Kidney (tissue), 14 donors: ENCODE measurements around the gene SRD5A1. TPM values are rescaled to one million over a fixed set of nuclear protein-coding genes. Genes with fewer than 3 reads are reported as not detected.

Source experiments
- DNase-seq, 5 donors: peaks; one replicate each; pipeline ENCODE4 v3.0.0-alpha.2; 2013 to 2020
- FAIRE-seq: peaks from 2 replicates; lab custom pipeline; 2012; peaks lifted over from hg19 to GRCh38; lab: Jason Lieb, UNC
- H3K27ac ChIP-seq, 2 donors: one replicate each; pipeline ENCODE4 v1.7.0; 2013; ENCODE audit warnings: low read depth in 2 of 2, low read length in 2 of 2, inconsistent platforms in 1 of 2
- H3K27me3 ChIP-seq: one replicate; pipeline ENCODE4 v1.7.1; 2013; ENCODE audit warnings: low read length, inconsistent platforms; ENCODE audit not compliant: control insufficient read depth, insufficient read depth
- H3K36me3 ChIP-seq, 3 donors: one replicate each; pipeline versions ENCODE4 v1.7.0 to v1.7.1; 2013; ENCODE audit warnings: low read length in 3 of 3, control low read depth in 1 of 3, inconsistent platforms in 1 of 3; ENCODE audit not compliant: insufficient read depth in 3 of 3, control insufficient read depth in 2 of 3
- H3K4me1 ChIP-seq, 3 donors: one replicate each; pipeline versions ENCODE4 v1.7.0 to v1.7.1; 2013; ENCODE audit warnings: low read length in 3 of 3, inconsistent platforms in 1 of 3, low read depth in 1 of 3; ENCODE audit not compliant: control insufficient read depth in 2 of 3, insufficient read depth in 2 of 3
- H3K4me3 ChIP-seq, 3 donors: one replicate each; pipeline versions ENCODE4 v1.7.0 to v1.8.1; 2013; ENCODE audit warnings: low read length in 3 of 3, control low read depth in 1 of 3, inconsistent platforms in 1 of 3
- H3K9ac ChIP-seq, 3 donors: one replicate each; pipeline versions ENCODE4 v1.7.0 to v1.7.1; 2013; ENCODE audit warnings: low read length in 3 of 3, control low read depth in 1 of 3, inconsistent platforms in 1 of 3
- H3K9me3 ChIP-seq, 3 donors: one replicate each; pipeline versions ENCODE4 v1.7.0 to v1.7.1; 2013; ENCODE audit warnings: low read length in 3 of 3, control low read depth in 1 of 3, inconsistent platforms in 1 of 3; ENCODE audit not compliant: control insufficient read depth in 2 of 3, insufficient read depth in 1 of 3
- CTCF ChIP-seq: IDR thresholded peaks from 3 replicates; pipeline ENCODE4 v1.5.1; 2012; ENCODE audit warnings: mild to moderate bottlenecking, moderate library complexity, borderline replicate concordance; ENCODE audit not compliant: insufficient read depth; ENCODE audit errors: extremely low read depth
- intact Hi-C: fragments of 100-400 bp; cut with DNase I; formaldehyde crosslinking; loops from one replicate; pipeline ENCODE4 v1.11.1; 2022
- polyA plus RNA-seq: library from polyadenylated mRNA; stranded (reverse); fragments of 350-450 nt; fragmentation: Illumina TruSeq; extraction: RNeasy Lipid Tissue Mini Kit (QIAGEN cat#74804); gene quantifications from one replicate; pipeline ENCODE4 v1.2.3, GENCODE V29; 2014; ENCODE audit warnings: low read depth, low replicate concordance; ENCODE audit not compliant: insufficient read depth
- total RNA-seq: library from RNA; stranded (reverse); fragmentation: NEBNext Ultra II Directional; extraction: Animal tissue kit (Norgen Biotek cat#: 25700); gene quantifications from one replicate; pipeline ENCODE4 v1.2.1, GENCODE V29; 2021
- donor health status: control.
- donor health status: control.
- donor health status: control.
- donor health status: control.
- donor health status: control.
- donor health status: DM: yes; HTN: yes; CAD: no.
- donor health status: Normal renal cell carcinoma (clear cell type).

The SRD5A1 gene
- total and polyA plus RNA-seq, 2 donors from 2014 or later: 6.5 to 13.1 TPM

DNA sequence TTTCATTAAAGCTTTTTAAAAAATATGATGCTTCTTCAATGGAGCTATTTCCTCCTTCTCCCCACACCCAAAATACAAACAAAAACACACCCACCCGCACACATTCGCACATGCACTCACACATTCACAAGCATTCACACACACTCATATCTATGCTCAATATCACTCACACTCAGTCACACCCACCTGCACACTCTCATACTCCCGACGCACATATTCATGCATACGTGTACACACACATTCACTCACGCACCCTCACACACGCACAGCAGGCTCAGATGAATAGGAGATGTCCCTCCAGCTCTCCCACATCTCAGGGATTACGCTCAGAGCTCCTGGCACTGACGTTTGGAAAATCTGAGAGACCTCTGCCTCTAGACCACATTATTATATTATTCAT is 54.3 kb downstream of the SRD5A1 start:
- H3K36me3 ChIP-seq: no peaks in the 10 kb centered on the region
- FAIRE-seq (no peak), DNase-seq (no peak)
- no peak for TF ChIP-seq CTCF
- intact Hi-C loops: no loop called here
- no peak overlapping the region for H3K9ac ChIP-seq
- no peaks in the 10 kb centered on the region for H3K9me3 ChIP-seq
- H3K27ac ChIP-seq: no peak overlapping the region
- H3K4me3 ChIP-seq: peak overlapping the region in 1 of 3 donors; percentile 59
- H3K27me3 ChIP-seq: no peaks in the 10 kb centered on the region
- no peaks in the 10 kb centered on the region for H3K4me1 ChIP-seq

- intact Hi-C loops: no loop called here
- no peak overlapping the region for H3K27ac ChIP-seq
- no peaks in the 10 kb centered on the region for H3K36me3 ChIP-seq
These were observed 59.7 kb downstream of the SRD5A1 start for GRCh38 chr5:6692906-6693305.

DNA sequence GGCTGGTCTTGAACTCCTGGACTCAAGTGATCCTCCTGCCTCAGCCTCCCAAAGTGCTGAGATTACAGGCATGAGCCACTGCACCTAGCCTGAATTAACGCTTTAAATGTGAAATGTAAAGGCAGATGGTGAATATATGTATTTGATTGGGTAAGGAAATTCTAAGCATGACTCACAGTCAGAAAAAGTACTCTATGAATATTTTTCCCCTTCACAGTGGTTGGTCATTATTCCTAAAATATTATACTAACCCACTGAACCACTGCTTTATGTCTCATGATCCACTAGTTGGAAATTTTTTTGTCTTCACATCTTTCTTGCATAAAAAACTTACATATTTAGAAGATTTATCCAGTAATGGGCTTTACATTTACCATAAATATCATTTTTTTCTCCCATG is 65.5 kb downstream of the SRD5A1 start:
- no peaks in the 10 kb centered on the region for H3K4me1 ChIP-seq
- H3K4me3 ChIP-seq: no peak overlapping the region
- no peaks in the 10 kb centered on the region for H3K27me3 ChIP-seq
- TF ChIP-seq CTCF: no peak
- no peaks in the 10 kb centered on the region for H3K9me3 ChIP-seq
- intact Hi-C loops: no loop called here
- DNase-seq (no peak), FAIRE-seq (no peak)
- H3K27ac ChIP-seq: no peak overlapping the region
- no peak overlapping the region for H3K9ac ChIP-seq
- no peaks in the 10 kb centered on the region for H3K36me3 ChIP-seq

More at GRCh38 chr5:6692906-6693305, 59.7 kb downstream of the SRD5A1 start:
- Histone ChIP-seq H3K9ac (no peak overlapping the region), H3K4me1 (no peaks in the 10 kb centered on the region), H3K9me3 (no peaks in the 10 kb centered on the region), H3K27me3 (no peaks in the 10 kb centered on the region), H3K4me3 (no peak overlapping the region)
- FAIRE-seq (no peak), DNase-seq (no peak)
- TF ChIP-seq CTCF: no peak

GRCh38 chr5:6699357-6699756 is 66.1 kb downstream of the SRD5A1 start:
- Histone ChIP-seq H3K36me3 (no peaks in the 10 kb centered on the region), H3K9ac (no peak overlapping the region), H3K9me3 (no peaks in the 10 kb centered on the region), H3K27ac (no peak overlapping the region), H3K4me3 (no peak overlapping the region), H3K4me1 (no peaks in the 10 kb centered on the region), H3K27me3 (no peaks in the 10 kb centered on the region)
- no peak for DNase-seq
- intact Hi-C loops: no loop called here
- no peak for FAIRE-seq
- TF ChIP-seq CTCF: no peak
